ENCODE measurements around the gene CACNA1I. TPM values are rescaled to one million over a fixed set of nuclear protein-coding genes. Genes with fewer than 3 reads are reported as not detected.

CACNA1I gene
- total and polyA plus RNA-seq, 2 experiments from 2014 or later, result 0.42 to 2.4 TPM

GRCh38 chr22:39526736-39527171 lies 43.8 kb upstream of the CACNA1I start:
- Histone ChIP-seq H3K9me2 (ENCODE audit: insufficient read depth) (no peaks in the 10 kb centered on the region), H3K27me3 (ENCODE audit: insufficient read depth) (no peaks in the 10 kb centered on the region), H3K27ac (ENCODE audit: low read depth) (no peak overlapping the region), H3K4me3 (no peak overlapping the region), H3K4me2 (no peak overlapping the region), H4K20me1 (replicated peaks; ENCODE audit: insufficient read depth) (peaks cover 45% of the 10 kb centered on the region), H3K4me1 (ENCODE audit: insufficient read depth) (peaks cover 44% of the 10 kb centered on the region), H3K36me3 (ENCODE audit: insufficient read depth) (peaks cover 24% of the 10 kb centered on the region), H2AFZ (no peak overlapping the region), H3K79me2 (replicated peaks; ENCODE audit: insufficient read depth) (peaks cover 29% of the 10 kb centered on the region), H3F3A (replicated peaks; ENCODE audit: low read depth) (peaks cover 63% of the 10 kb centered on the region)
- Mint-ChIP-seq H3K36me3 (ENCODE audit: low read depth) (peaks cover 76% of the 10 kb centered on the region), H3K27ac (no peak overlapping the region), H3K9me3 (peaks cover 8% of the 10 kb centered on the region; the same call in 2 of the 3 replicates), H3K4me1 (peaks cover 61% of the 10 kb centered on the region), H3K4me3 (no peak overlapping the region), H3K27me3 (ENCODE audit: insufficient read depth, low read depth, poor library complexity) (peaks cover 46% of the 10 kb centered on the region)
- ATAC-seq, result no peak
- TF ChIP-seq ETS1 (IDR thresholded peaks at IDR 0.05) (no peak), EZH2phosphoT487 (IDR thresholded peaks at IDR 0.05; ENCODE audit: unreplicated experiment) (no peak), POLR2AphosphoS5 (IDR thresholded peaks at IDR 0.05; ENCODE audit: low read depth) (no peak), EZH2 (IDR thresholded peaks at IDR 0.05; ENCODE audit: low read depth, unreplicated experiment) (no peak), CREB1 (CRISPR knock-in tag; IDR thresholded peaks at IDR 0.05; ENCODE audit: low read depth) (no peak), STAT1 (IDR thresholded peaks at IDR 0.05; ENCODE audit: unreplicated experiment) (no peak), ZNF462 (CRISPR knock-in tag; IDR thresholded peaks at IDR 0.05) (no peak), ZNF114 (CRISPR knock-in tag; IDR thresholded peaks at IDR 0.05) (no peak), ZNF331 (CRISPR knock-in tag; IDR thresholded peaks at IDR 0.05; ENCODE audit: low read depth) (no peak), NANOG (IDR thresholded peaks at IDR 0.05; ENCODE audit: borderline replicate concordance) (no peak), CTCF (conservative IDR thresholded peaks at IDR 0.05; ENCODE audit: low read depth in 2 of 2) (no peak), JUNB (IDR thresholded peaks at IDR 0.05; ENCODE audit: unreplicated experiment) (no peak)
- no peak for DNase-seq (ENCODE audit: low spot score)

Measured in GM23338 (cell line).